CD4-positive, alpha-beta memory T cell (primary cell): ENCODE results near the gene CLCNKA. TPM values are rescaled to one million over a fixed set of nuclear protein-coding genes. Genes with fewer than 3 reads are reported as not detected.

Source experiments
- CTCF ChIA-PET: fragments of 350-600 bp; sonication (Branson Sonifier 250); formaldehyde crosslinking; loops from one replicate; lab custom pipeline; 2021; ENCODE audit warnings: inconsistent platforms; ENCODE audit not compliant: partially characterized antibody; lab: Charles Lee
- POLR2A ChIA-PET: fragments of 350-600 bp; sonication (Branson Sonifier 250); formaldehyde crosslinking; loops from one replicate; lab custom pipeline; 2021; ENCODE audit not compliant: partially characterized antibody; lab: Charles Lee
- DNase-seq, 5 donors: peaks; one replicate each; pipeline versions ENCODE4 v3.0.0 to v3.0.0-alpha.2; 2020 to 2022; ENCODE audit warnings: mixed read lengths in 1 of 5
- H3K27ac ChIP-seq: one replicate; pipeline ENCODE4 v1.7.0; 2013; ENCODE audit warnings: low read depth, low read length
- H3K27me3 ChIP-seq: 2 replicates; pipeline ENCODE4 v1.7.0; 2013; ENCODE audit warnings: mild to moderate bottlenecking, low read length, moderate library complexity; ENCODE audit not compliant: insufficient read depth
- H3K36me3 ChIP-seq: 2 replicates; pipeline ENCODE4 v1.7.0; 2013; ENCODE audit warnings: mild to moderate bottlenecking, low read length, moderate library complexity; ENCODE audit not compliant: insufficient read depth
- H3K4me1 ChIP-seq: 2 replicates; pipeline ENCODE4 v1.7.0; 2013; ENCODE audit warnings: mild to moderate bottlenecking, low read length, moderate library complexity; ENCODE audit not compliant: insufficient read depth
- H3K4me3 ChIP-seq, 2 donors: one replicate each; pipeline ENCODE4 v1.7.0; 2013; ENCODE audit warnings: low read length in 2 of 2, mild to moderate bottlenecking in 1 of 2
- H3K9me3 ChIP-seq, 2 donors: one replicate each; pipeline ENCODE4 v1.7.0; 2013; ENCODE audit warnings: low read length in 2 of 2, control low read depth in 1 of 2; ENCODE audit not compliant: control insufficient read depth in 1 of 2
- H3K27ac Mint-ChIP-seq, 7 donors: one replicate each; pipeline ENCODE4 v1.8.0; 2020 to 2021; ENCODE audit warnings: mixed read lengths in 7 of 7, mild to moderate bottlenecking in 6 of 7, inconsistent platforms in 3 of 7, moderate library complexity in 3 of 7
- H3K27me3 Mint-ChIP-seq, 2 donors: one replicate each; pipeline ENCODE4 v1.8.0; 2020 to 2021; ENCODE audit warnings: mixed read lengths in 2 of 2
- H3K36me3 Mint-ChIP-seq, 2 donors: one replicate each; pipeline ENCODE4 v1.8.0; 2020 to 2021; ENCODE audit warnings: mixed read lengths in 2 of 2, inconsistent platforms in 1 of 2, mild to moderate bottlenecking in 1 of 2
- H3K4me1 Mint-ChIP-seq, 4 donors: one replicate each; pipeline ENCODE4 v1.8.0; 2020 to 2021; ENCODE audit warnings: mixed read lengths in 4 of 4, mild to moderate bottlenecking in 1 of 4
- H3K4me3 Mint-ChIP-seq, 8 donors: one replicate each; pipeline ENCODE4 v1.8.0; 2020 to 2021; ENCODE audit warnings: mixed read lengths in 8 of 8, mild to moderate bottlenecking in 7 of 8, moderate library complexity in 6 of 8, inconsistent platforms in 3 of 8
- H3K9me3 Mint-ChIP-seq, 8 donors: one replicate each; pipeline ENCODE4 v1.8.0; 2020 to 2021; ENCODE audit warnings: mixed read lengths in 8 of 8, mild to moderate bottlenecking in 5 of 8, inconsistent platforms in 3 of 8, moderate library complexity in 1 of 8
- intact Hi-C: fragments of 100-400 bp; cut with micrococcal nuclease; formaldehyde crosslinking; loops from one replicate; pipeline ENCODE4 v1.15.1; 2023
- polyA plus RNA-seq, 2 donors: library from polyadenylated mRNA; unstranded; fragments of 300-500 nt; fragmentation: Illumina TruSeq; gene quantifications; one replicate each; pipeline ENCODE4 v1.2.3, GENCODE V29; 2021
- total RNA-seq, 2 experiments: library from RNA; stranded (reverse); gene quantifications; one replicate each; pipeline ENCODE4 v1.2.3, GENCODE V29; 2021

CLCNKA gene
- total and polyA plus RNA-seq, 4 experiments from 2014 or later: not detected

DNA sequence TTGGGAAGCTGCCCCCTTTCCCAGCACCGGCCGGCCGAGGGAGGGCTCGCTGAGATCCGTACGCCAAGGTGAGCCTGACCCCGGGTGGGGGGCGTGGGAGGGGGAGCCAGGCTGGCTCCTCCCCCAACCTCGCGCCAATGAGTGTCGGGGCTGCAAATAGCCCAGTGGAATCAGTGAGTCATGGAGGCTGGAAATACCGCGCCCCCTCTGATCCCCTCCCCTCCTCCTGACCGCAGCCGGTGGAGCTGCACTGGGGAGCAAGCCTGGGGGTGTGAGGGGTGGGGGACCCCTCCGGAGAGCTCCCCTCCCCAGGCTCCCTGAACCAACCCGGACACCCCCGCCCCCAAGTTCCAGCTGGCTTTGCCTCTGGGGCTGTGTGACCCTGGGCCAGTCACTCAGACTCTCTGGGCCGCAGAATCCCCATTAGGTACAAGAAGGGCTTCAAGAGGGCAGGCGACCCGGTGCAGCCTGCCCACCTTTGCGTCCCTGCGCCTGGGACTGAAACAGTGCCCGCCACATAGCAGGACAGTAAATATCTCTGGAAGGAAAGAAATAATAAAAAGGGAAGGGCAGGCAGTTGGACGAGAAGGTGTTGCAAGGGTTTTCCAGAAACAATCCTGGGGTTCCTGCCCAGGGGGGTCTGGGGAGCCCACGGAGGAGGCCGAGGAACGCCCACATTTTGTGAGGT lies 8.5 kb upstream of the CLCNKA start:
- H3K4me1 ChIP-seq: peaks cover 13% of the 10 kb centered on the region
- POLR2A ChIA-PET: no interaction called here
- peak in 1 of 5 donors; percentile 67 for DNase-seq
- no peak overlapping the region for H3K4me3 ChIP-seq
- Mint-ChIP-seq H3K4me3 (peak overlapping the region in 1 of 8 donors; percentile 43), H3K27me3 (peaks cover 2 to 20% of the 10 kb centered on the region in 2 donors), H3K4me1 (peaks cover 0 to 4% (median 4%) of the 10 kb centered on the region in 4 donors), H3K27ac (no peak overlapping the region), H3K36me3 (no peaks in the 10 kb centered on the region), H3K9me3 (no peaks in the 10 kb centered on the region)
- H3K27ac ChIP-seq: no peak overlapping the region
- intact Hi-C loops: no loop called here
- no peaks in the 10 kb centered on the region for H3K9me3 ChIP-seq
- no peaks in the 10 kb centered on the region for H3K27me3 ChIP-seq
- CTCF ChIA-PET: no interaction called here
- H3K36me3 ChIP-seq: no peaks in the 10 kb centered on the region

DNA sequence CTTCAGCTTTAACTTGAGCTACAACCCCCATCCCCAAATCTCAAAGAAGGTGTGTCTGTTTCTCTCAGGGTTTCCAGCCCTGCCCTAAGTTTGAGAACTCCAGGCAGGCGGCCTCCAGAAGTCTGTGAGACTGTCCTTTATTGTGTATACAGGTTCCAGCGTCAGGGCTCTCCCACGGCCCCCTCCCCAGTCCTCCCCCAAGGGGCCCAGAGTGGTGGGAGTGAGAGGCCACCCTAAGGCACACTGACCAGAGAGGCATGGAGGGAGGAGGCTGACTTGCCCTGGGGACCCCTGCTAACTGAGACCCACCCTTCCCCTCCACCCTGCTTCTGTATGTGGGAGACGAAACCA lies 8.0 kb upstream of the CLCNKA start:
- Histone ChIP-seq H3K9me3 (no peaks in the 10 kb centered on the region), H3K4me3 (no peak overlapping the region), H3K4me1 (peaks cover 13% of the 10 kb centered on the region), H3K27ac (no peak overlapping the region), H3K27me3 (no peaks in the 10 kb centered on the region), H3K36me3 (no peaks in the 10 kb centered on the region)
- no peaks in the 10 kb centered on the region for H3K9me3 Mint-ChIP-seq
- H3K4me1 Mint-ChIP-seq: peaks cover 0 to 4% (median 4%) of the 10 kb centered on the region in 4 donors
- POLR2A ChIA-PET: no interaction called here
- H3K27me3 Mint-ChIP-seq: peaks cover 2 to 20% of the 10 kb centered on the region in 2 donors
- CTCF ChIA-PET: no interaction called here
- H3K36me3 Mint-ChIP-seq: no peaks in the 10 kb centered on the region
- intact Hi-C loops: no loop called here
- H3K27ac Mint-ChIP-seq: no peak overlapping the region
- no peak overlapping the region for H3K4me3 Mint-ChIP-seq
- DNase-seq: no peak

DNA sequence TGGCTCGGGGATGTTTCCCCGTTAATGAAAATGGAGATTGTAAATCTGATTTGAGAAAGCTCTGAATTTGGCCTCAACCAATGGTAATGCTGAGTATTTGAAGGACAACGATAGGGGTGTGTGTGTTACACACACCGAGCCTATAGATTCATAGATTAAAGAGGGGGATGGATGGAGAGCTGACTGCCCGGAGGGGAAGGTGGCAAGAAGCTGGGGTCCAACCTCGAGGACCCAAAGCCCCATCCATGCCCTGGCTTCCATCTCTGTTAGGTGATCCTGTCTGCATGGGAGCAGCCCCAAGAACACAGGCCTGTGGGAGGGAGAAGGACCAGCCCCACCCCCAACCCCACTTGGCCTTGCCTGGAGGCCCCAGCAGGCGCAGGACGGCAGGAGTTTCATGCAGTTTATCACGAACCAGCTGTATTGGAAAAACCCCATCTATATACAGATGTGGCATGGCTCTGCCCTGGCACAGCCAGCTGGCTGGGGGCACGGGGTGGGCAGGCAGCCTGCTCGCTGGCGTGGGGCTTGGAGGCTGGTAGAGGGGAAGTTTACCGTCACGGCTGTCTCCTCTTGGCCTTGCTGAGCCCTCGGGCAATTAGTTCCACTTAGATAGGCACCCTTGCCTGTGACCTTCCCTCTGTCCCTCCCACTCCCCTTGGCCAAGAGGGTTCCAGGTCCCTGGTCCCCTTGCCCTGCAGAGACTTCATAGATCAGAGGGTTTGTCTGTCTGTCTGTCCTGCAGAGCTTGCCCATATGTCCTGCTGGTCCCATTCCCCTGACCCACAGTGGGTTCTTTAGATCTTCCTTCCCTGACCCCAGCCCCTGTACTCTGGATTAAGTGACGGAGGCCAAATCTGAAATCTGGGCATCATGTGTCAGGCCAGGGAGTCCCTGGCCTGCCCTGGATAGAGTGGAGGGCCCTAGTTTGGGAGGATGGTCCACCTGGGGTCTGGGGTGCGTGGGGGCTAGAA lies 7.0 kb upstream of the CLCNKA start:
- Histone ChIP-seq H3K4me1 (peaks cover 13% of the 10 kb centered on the region), H3K9me3 (no peaks in the 10 kb centered on the region), H3K27me3 (no peaks in the 10 kb centered on the region), H3K4me3 (no peak overlapping the region), H3K36me3 (no peaks in the 10 kb centered on the region), H3K27ac (no peak overlapping the region)
- Mint-ChIP-seq H3K27ac (no peak overlapping the region), H3K27me3 (peaks cover 2 to 19% of the 10 kb centered on the region in 2 donors), H3K9me3 (no peaks in the 10 kb centered on the region), H3K4me1 (peaks cover 0 to 4% (median 4%) of the 10 kb centered on the region in 4 donors), H3K4me3 (no peak overlapping the region), H3K36me3 (no peaks in the 10 kb centered on the region)
- ChIA-PET CTCF (no interaction called here), POLR2A (no interaction called here)
- DNase-seq: no peak
- intact Hi-C loops: no loop called here

DNA sequence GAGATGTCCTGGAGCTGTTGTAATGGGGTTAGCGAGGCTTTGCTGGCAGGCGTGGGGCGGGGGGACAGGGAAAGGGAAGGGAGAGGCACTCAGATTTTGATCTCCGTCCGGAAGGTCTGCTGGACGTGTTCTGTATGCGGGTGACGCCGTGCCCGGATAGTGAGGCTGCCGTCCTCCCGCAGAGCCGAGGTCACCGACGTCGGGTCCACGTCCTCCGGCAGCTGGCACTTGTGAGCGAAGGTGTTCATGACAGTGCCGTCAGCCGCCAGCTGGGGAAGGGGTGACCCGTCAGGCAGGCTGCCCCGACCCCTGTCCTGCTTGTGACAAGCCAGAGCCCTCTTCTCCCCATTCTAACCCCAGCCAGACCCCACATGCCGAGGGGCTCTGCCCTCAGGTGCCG lies 6.3 kb upstream of the CLCNKA start:
- Mint-ChIP-seq H3K27me3 (peaks cover 2 to 19% of the 10 kb centered on the region in 2 donors), H3K9me3 (no peaks in the 10 kb centered on the region), H3K27ac (no peak overlapping the region), H3K4me1 (peaks cover 0 to 4% (median 4%) of the 10 kb centered on the region in 4 donors), H3K4me3 (no peak overlapping the region), H3K36me3 (no peaks in the 10 kb centered on the region)
- Histone ChIP-seq H3K27ac (no peak overlapping the region), H3K27me3 (no peaks in the 10 kb centered on the region), H3K4me3 (no peak overlapping the region), H3K4me1 (peaks cover 13% of the 10 kb centered on the region), H3K36me3 (no peaks in the 10 kb centered on the region), H3K9me3 (no peaks in the 10 kb centered on the region)
- CTCF ChIA-PET: no interaction called here
- no peak for DNase-seq
- POLR2A ChIA-PET: no interaction called here
- intact Hi-C loops: no loop called here

DNA sequence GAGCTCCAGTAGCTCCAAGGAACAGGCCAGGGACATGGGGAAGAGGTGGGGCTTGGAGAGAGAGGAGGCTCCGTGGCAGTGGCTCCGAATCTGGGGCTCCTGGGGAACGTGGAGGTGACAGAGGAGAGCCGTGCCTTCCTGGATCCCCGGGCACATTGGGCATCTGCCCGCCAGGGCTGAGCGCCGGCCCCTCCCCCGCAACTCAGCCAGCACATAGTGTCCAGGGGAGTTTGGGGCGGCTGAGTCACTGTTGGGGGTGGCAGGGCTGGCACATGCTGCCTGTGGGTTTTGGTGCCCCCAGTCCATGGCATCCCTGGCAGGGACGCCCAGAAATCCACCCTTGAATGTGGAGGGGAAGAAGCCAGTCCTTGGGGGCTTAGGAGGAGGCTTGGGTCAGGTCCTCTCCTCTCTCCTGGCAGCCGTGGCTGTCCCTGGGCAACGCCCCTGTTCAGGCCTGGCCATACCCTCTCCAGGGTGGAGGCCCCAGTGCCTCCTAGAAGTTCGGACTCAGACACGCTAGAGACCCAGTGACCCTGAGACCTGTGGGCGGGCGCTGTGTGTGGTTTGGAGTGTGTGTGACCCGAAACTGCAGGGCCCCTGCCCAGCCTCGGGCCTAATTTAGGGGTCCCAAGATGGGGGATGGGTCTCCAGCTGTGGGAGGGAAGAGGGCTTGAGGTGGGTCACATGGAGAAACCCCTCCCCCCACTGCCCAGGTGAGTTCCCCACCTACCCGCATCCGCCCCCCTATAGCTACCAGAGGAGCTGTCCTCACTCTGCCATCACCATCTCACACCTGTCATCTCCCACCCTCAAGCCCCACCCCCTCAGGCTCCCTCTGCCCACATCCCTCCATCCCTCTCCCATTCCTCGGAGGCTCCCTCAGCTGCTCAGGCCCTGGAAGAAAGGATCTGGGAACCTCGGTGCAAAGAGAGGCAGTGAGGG lies 5.6 kb upstream of the CLCNKA start:
- peaks cover 0 to 4% (median 4%) of the 10 kb centered on the region in 4 donors for H3K4me1 Mint-ChIP-seq
- H3K4me3 Mint-ChIP-seq: no peak overlapping the region
- H3K9me3 Mint-ChIP-seq: no peaks in the 10 kb centered on the region
- DNase-seq: peak in 1 of 5 donors; percentile 7
- peaks cover 2 to 17% of the 10 kb centered on the region in 2 donors for H3K27me3 Mint-ChIP-seq
- Histone ChIP-seq H3K27ac (no peak overlapping the region), H3K36me3 (no peaks in the 10 kb centered on the region), H3K9me3 (no peaks in the 10 kb centered on the region), H3K4me1 (peaks cover 13% of the 10 kb centered on the region), H3K27me3 (no peaks in the 10 kb centered on the region), H3K4me3 (no peak overlapping the region)
- CTCF ChIA-PET: no interaction called here
- no peaks in the 10 kb centered on the region for H3K36me3 Mint-ChIP-seq
- no peak overlapping the region for H3K27ac Mint-ChIP-seq
- POLR2A ChIA-PET: interaction anchor here (0.6 kb wide), 1 partner anchor 41 kb away, joined by 3 read pairs; no protein-coding TSS in a partner anchor
- intact Hi-C loops: no loop called here

DNA sequence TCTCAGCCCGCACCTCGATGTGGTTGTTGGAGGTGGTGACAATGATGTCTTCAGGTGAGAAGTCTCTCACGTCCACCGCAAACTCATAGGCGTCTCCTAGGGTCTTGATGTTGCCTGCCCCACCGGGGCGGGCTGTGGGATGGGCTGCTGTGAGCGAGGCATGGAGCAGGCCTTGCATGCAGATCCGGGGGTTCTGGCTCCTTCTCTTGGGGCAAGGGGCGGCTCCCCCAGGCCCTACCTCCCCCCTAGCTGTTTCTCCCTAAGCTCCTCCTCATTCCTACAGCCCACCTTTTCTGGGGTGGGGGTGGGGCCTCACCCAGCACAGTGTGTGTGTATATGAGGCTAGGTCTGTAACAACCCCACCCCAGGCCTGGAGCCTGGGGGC lies 4.8 kb upstream of the CLCNKA start:
- Histone ChIP-seq H3K4me1 (peaks cover 12% of the 10 kb centered on the region), H3K27me3 (no peaks in the 10 kb centered on the region), H3K9me3 (no peaks in the 10 kb centered on the region), H3K4me3 (no peak overlapping the region), H3K27ac (no peak overlapping the region), H3K36me3 (no peaks in the 10 kb centered on the region)
- Mint-ChIP-seq H3K9me3 (no peaks in the 10 kb centered on the region), H3K4me1 (peaks cover 0 to 4% (median 4%) of the 10 kb centered on the region in 4 donors), H3K4me3 (no peak overlapping the region), H3K27ac (no peak overlapping the region), H3K36me3 (no peaks in the 10 kb centered on the region), H3K27me3 (peaks cover 2 to 19% of the 10 kb centered on the region in 2 donors)
- peak in 1 of 5 donors; percentile 23 for DNase-seq
- ChIA-PET CTCF (no interaction called here), POLR2A (interaction anchor here (0.6 kb wide), 1 partner anchor 42 kb away, joined by 3 read pairs; no protein-coding TSS in a partner anchor)
- intact Hi-C loops: no loop called here
